GM12878 (cell line): ENCODE measurements around the gene RXFP4. TPM values are rescaled to one million over a fixed set of nuclear protein-coding genes. Genes with fewer than 3 reads are reported as not detected.
"Not testable (repeated sequence)": the region's sequence is repeated elsewhere in the genome, so short reads cannot be mapped to it uniquely, and the experiment has no call there.

Experiments
- ATAC-seq: fragments of 200-7000 bp; cut with Tn5 transposase; 3 replicates; pipeline ENCODE4 v1.9.1; 2020; ENCODE audit warnings: mild to moderate bottlenecking, moderate library complexity
- BruUV-seq: library from RNA; stranded (reverse); fragments of 400-500 nt; replicated peaks from 2 replicates; lab custom pipeline; 2021; lab: Mats Ljungman, UMichigan
- CTCF ChIA-PET: fragments of 300-600 bp; sonication (Branson Sonifier 250); formaldehyde crosslinking; extraction: SDS; loops from one replicate; lab custom pipeline; 2021; ENCODE audit warnings: inconsistent platforms; lab: Yijun Ruan, JAX
- POLR2A ChIA-PET: fragments of 350-600 bp; formaldehyde crosslinking; extraction: SDS; loops from one replicate; lab custom pipeline; 2021; ENCODE audit warnings: inconsistent platforms; lab: Charles Lee
- RAD21 ChIA-PET: fragments of 300-600 bp; sonication (Branson Sonifier 250); formaldehyde crosslinking; loops from one replicate; lab custom pipeline; 2023; ENCODE audit warnings: antibody characterized with exemption; ENCODE audit not compliant: unreplicated experiment; lab: Charles Lee
- SMC1A ChIA-PET: fragments of 300-600 bp; sonication (Branson Sonifier 250); formaldehyde crosslinking; loops from one replicate; lab custom pipeline; 2023; ENCODE audit not compliant: unreplicated experiment, uncharacterized antibody; lab: Charles Lee
- DNase-seq: peaks from one replicate; pipeline ENCODE4 v3.0.0-alpha.2; 2011; ENCODE audit warnings: low read depth, low spot score
- FAIRE-seq: peaks from 3 replicates; lab custom pipeline; 2011; peaks lifted over from hg19 to GRCh38; lab: Jason Lieb, UNC
- H2AFZ ChIP-seq: 2 replicates; pipeline ENCODE4 v1.6.0; 2011; ENCODE audit warnings: low read depth, low read length, control low read depth; ENCODE audit not compliant: control insufficient read depth
- H3K27ac ChIP-seq: 2 replicates; pipeline ENCODE4 v1.5.1; 2011; ENCODE audit warnings: control low read depth; ENCODE audit not compliant: control insufficient read depth, insufficient read depth
- H3K27me3 ChIP-seq, 2 experiments: replicated peaks in 1 of 2; 2 replicates each; pipeline versions ENCODE4 v1.6.0 to v1.6.1; 2011; ENCODE audit warnings: low read length in 1 of 2; ENCODE audit not compliant: control insufficient read depth in 2 of 2, insufficient read depth in 2 of 2
- H3K36me3 ChIP-seq, 2 experiments: 2 replicates each; pipeline ENCODE4 v1.5.1; 2011; ENCODE audit warnings: low read length in 1 of 2; ENCODE audit not compliant: control insufficient read depth in 2 of 2, insufficient read depth in 2 of 2
- H3K4me1 ChIP-seq: 2 replicates; pipeline ENCODE4 v1.6.1; 2011; ENCODE audit warnings: mild to moderate bottlenecking, low read length, moderate library complexity, mixed read lengths; ENCODE audit not compliant: control insufficient read depth, insufficient read depth
- H3K4me2 ChIP-seq: 2 replicates; pipeline ENCODE4 v1.6.0; 2011; ENCODE audit warnings: control low read depth; ENCODE audit not compliant: control insufficient read depth, insufficient read depth
- H3K4me3 ChIP-seq: fragments of 200-600 bp; sonication (generic); 2 replicates; pipeline ENCODE4 v1.5.1; 2016
- H3K79me2 ChIP-seq: 2 replicates; pipeline ENCODE4 v1.6.0; 2011; ENCODE audit warnings: low read length; ENCODE audit not compliant: control insufficient read depth, insufficient read depth
- H3K9ac ChIP-seq: 2 replicates; pipeline ENCODE4 v1.8.0; 2011; ENCODE audit warnings: low read length, control low read depth, mixed read lengths; ENCODE audit not compliant: control insufficient read depth, insufficient read depth
- H3K9me3 ChIP-seq: replicated peaks from 3 replicates; pipeline ENCODE4 v1.5.1; 2011; ENCODE audit warnings: mild to moderate bottlenecking, low read length; ENCODE audit not compliant: control insufficient read depth, insufficient read depth
- H4K20me1 ChIP-seq: 2 replicates; pipeline ENCODE4 v1.6.0; 2011; ENCODE audit not compliant: control insufficient read depth, insufficient read depth
- FOS ChIP-seq: IDR thresholded peaks from 3 replicates; pipeline ENCODE4 v1.6.1; 2011; ENCODE audit warnings: borderline replicate concordance; ENCODE audit not compliant: insufficient read length; ENCODE audit errors: extremely low read depth
- PRDM15 ChIP-seq: fragments of 450-650 bp; formaldehyde crosslinking; IDR thresholded peaks from 2 replicates; pipeline ENCODE4 v1.4.0; 2020; ENCODE audit warnings: mild to moderate bottlenecking, moderate library complexity
- SPI1 ChIP-seq: IDR thresholded peaks from 2 replicates; pipeline ENCODE4 v1.6.1; 2011; ENCODE audit warnings: low read depth, mild to moderate bottlenecking, low read length, moderate library complexity, borderline replicate concordance; ENCODE audit not compliant: insufficient read depth
- ZNF217 ChIP-seq: fragments of 450-650 bp; IDR thresholded peaks from 2 replicates; pipeline ENCODE4 v1.6.1; 2017; ENCODE audit warnings: antibody characterized with exemption, mild to moderate bottlenecking
- WGBS: methylation state at CpG from one replicate; pipeline ENCODE4 v1.1.6; 2016; ENCODE audit warnings: low lambda C conversion rate; ENCODE audit not compliant: insufficient replicate concordance, insufficient coverage; ENCODE audit errors: missing lambda C conversion rate; 5-methylcytosine and 5-hydroxymethylcytosine counted together
- in situ Hi-C: fragments of 300-500 bp; cut with MboI; formaldehyde crosslinking; loops from 9 replicates; pipeline ENCODE4 v1.14.3; 2018; ENCODE audit warnings: mixed read lengths
- intact Hi-C: fragments of 100-400 bp; cut with micrococcal nuclease; formaldehyde crosslinking; loops from one replicate; pipeline ENCODE4 v1.14.2; 2022; ENCODE audit not compliant: unreplicated experiment
- polyA plus RNA-seq, 11 experiments: library from polyadenylated mRNA; depleted of rRNA in 4 of 11; unstranded in 6 of 11; stranded (reverse) in 5 of 11; fragments of >200 nt; fragmentation: Nextera tagmentation in 4 of 11; fragmentation: Illumina TruSeq in 1 of 11; extraction: Ambion mirVana in 4 of 11; extraction: Trizol in 1 of 11; gene quantifications; 1 replicate in 1 of 11; 2 replicates in 10 of 11; pipeline versions ENCODE4 v1.2.1 to v1.2.3, GENCODE V29; 2011 to 2016; ENCODE audit warnings: inconsistent platforms in 2 of 11, missing spikeins in 2 of 11, low read depth in 1 of 11
- total RNA-seq, 4 experiments: library from RNA; depleted of rRNA in 3 of 4; stranded (reverse); fragments of >200 nt in 3 of 4; fragmentation: Illumina TruSeq in 1 of 4; extraction: Trizol in 1 of 4; gene quantifications; 2 replicates each; pipeline versions ENCODE4 v1.2.1 to v1.2.3, GENCODE V29; 2013 to 2021
- TF ChIP-seq, protein P1 (sequence below): fragments of 450-650 bp; conservative IDR thresholded peaks from 2 replicates; pipeline ENCODE4 v1.6.1; 2017; ENCODE audit warnings: mild to moderate bottlenecking, moderate library complexity
- TF ChIP-seq, protein P2 (sequence below): fragments of 150-350 bp; IDR thresholded peaks from 2 replicates; pipeline ENCODE4 v1.6.1; 2014; ENCODE audit warnings: mild to moderate bottlenecking, low read depth, low read length

RXFP4 gene
- total and polyA plus RNA-seq, 10 of the 15 experiments (the other 5 are each of a cell fraction or from before 2014, with no cell fraction given) = 0.10 to 0.40 (median 0.39) TPM; not detected in 7

DNA sequence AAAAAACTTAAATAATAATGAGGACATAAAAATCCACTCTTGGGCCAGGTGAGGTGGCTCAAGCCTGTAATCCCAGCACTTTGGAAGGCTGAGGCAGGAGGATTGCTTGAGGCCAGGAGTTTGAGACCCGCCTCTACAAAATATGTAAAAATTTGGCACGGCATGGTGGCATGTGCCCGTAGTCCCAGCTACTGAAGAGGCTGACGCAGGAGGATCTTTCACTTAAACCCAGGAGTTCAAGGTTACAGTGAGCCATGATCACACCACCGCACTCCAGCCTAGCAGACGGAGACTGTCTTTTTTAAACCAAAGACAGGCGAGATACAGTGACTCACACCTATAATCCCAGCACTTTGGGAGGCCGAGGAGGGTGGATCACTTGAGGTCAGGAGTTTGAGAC is 45.0 kb upstream of the RXFP4 start:
- DNase-seq, BruUV-seq, H3K9me3 ChIP-seq, H3K4me1 ChIP-seq, intact Hi-C loops, H3K4me3 ChIP-seq, H3K27me3 ChIP-seq, ATAC-seq, H3K79me2 ChIP-seq, H2AFZ ChIP-seq, H3K9ac ChIP-seq, H3K27ac ChIP-seq, H4K20me1 ChIP-seq, CTCF ChIA-PET, RAD21 ChIA-PET, in situ Hi-C loops, H3K4me2 ChIP-seq, FAIRE-seq: not testable (repeated sequence)
- peaks cover 2 to 17% of the 10 kb centered on the region in 2 experiments for H3K36me3 ChIP-seq
- WGBS = 98% methylated on average over 8 of the region's 8 CpGs
- ChIA-PET SMC1A (interaction anchor here (1.7 kb wide), 1 partner anchor 37 kb away, joined by 4 read pairs; no protein-coding TSS in a partner anchor), POLR2A (interaction anchor here (0.6 kb wide), 1 partner anchor 11 kb away, joined by 4 read pairs; no protein-coding TSS in a partner anchor)

DNA sequence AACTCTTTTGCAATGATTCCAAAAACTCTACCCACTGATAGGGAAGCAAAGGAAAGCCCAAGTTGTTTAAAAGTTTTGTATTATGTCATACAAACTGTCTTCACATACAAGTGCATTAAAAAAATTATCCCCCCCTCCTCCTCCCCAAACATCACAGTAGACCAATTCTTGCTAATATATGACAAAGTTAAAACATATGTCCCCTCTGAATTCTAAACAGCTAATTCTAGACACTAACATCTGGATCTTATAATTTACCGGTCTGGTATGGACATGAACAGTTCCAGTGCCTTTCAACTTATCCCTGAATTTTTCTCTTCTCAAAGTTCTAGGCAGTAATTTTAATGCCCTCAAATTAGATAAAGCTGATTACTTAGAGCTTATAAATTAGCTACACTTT is 43.7 kb upstream of the RXFP4 start:
- ChIA-PET CTCF (interaction anchor here (1.1 to 1.5 kb wide), 5 partner anchors 8 to 92 kb away, joined by 3 to 4 read pairs (median 3); no protein-coding TSS in a partner anchor), RAD21 (interaction anchor here (1.4 to 2.1 kb wide), 3 partner anchors 15 to 40 kb away, joined by 3 to 6 read pairs (median 5); no protein-coding TSS in a partner anchor), POLR2A (interaction anchor here (1.8 kb wide), 2 partner anchors 12 to 15 kb away, joined by 4 read pairs; no protein-coding TSS in a partner anchor), SMC1A (interaction anchor here (1.0 to 1.9 kb wide), 6 partner anchors 13 to 168 kb away, joined by 3 to 7 read pairs (median 4); no protein-coding TSS in a partner anchor)
- intact Hi-C loops = no loop called here
- no peak for ATAC-seq
- H3K27ac ChIP-seq = no peak overlapping the region
- H3K27me3 ChIP-seq = no peaks in the 10 kb centered on the region
- no peak for FAIRE-seq
- BruUV-seq = no TSS peak
- peaks cover 2 to 17% of the 10 kb centered on the region in 2 experiments for H3K36me3 ChIP-seq
- H3K79me2 ChIP-seq = no peaks in the 10 kb centered on the region
- no peak overlapping the region for H3K4me2 ChIP-seq
- no peak for DNase-seq
- in situ Hi-C loops = no loop called here
- H4K20me1 ChIP-seq = no peaks in the 10 kb centered on the region
- no peak overlapping the region for H2AFZ ChIP-seq
- H3K4me3 ChIP-seq = no peak overlapping the region
- WGBS = 96% methylated on average over 1 of the region's 1 CpG
- no peaks in the 10 kb centered on the region for H3K9me3 ChIP-seq
- H3K4me1 ChIP-seq = no peaks in the 10 kb centered on the region
- H3K9ac ChIP-seq = no peak overlapping the region
- TF ChIP-seq SPI1 (no peak), ZNF217 (no peak), FOS (no peak), PRDM15 (no peak)
- TF ChIP-seq, protein P1, sequence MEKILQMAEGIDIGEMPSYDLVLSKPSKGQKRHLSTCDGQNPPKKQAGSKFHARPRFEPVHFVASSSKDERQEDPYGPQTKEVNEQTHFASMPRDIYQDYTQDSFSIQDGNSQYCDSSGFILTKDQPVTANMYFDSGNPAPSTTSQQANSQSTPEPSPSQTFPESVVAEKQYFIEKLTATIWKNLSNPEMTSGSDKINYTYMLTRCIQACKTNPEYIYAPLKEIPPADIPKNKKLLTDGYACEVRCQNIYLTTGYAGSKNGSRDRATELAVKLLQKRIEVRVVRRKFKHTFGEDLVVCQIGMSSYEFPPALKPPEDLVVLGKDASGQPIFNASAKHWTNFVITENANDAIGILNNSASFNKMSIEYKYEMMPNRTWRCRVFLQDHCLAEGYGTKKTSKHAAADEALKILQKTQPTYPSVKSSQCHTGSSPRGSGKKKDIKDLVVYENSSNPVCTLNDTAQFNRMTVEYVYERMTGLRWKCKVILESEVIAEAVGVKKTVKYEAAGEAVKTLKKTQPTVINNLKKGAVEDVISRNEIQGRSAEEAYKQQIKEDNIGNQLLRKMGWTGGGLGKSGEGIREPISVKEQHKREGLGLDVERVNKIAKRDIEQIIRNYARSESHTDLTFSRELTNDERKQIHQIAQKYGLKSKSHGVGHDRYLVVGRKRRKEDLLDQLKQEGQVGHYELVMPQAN = no peak
- TF ChIP-seq, protein P2, sequence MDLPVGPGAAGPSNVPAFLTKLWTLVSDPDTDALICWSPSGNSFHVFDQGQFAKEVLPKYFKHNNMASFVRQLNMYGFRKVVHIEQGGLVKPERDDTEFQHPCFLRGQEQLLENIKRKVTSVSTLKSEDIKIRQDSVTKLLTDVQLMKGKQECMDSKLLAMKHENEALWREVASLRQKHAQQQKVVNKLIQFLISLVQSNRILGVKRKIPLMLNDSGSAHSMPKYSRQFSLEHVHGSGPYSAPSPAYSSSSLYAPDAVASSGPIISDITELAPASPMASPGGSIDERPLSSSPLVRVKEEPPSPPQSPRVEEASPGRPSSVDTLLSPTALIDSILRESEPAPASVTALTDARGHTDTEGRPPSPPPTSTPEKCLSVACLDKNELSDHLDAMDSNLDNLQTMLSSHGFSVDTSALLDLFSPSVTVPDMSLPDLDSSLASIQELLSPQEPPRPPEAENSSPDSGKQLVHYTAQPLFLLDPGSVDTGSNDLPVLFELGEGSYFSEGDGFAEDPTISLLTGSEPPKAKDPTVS = no peak
